C4-2B (cell line): ENCODE measurements around the gene CLEC4D.
A peak's percentile ranks its signal among the peaks of the same experiment; 100 is the strongest.

Experiments used
- H3K27ac ChIP-seq: fragments of 450-650 bp; 2 replicates; pipeline ENCODE4 v1.5.1; 2017
- ZFX ChIP-seq: fragments of 450-650 bp; IDR thresholded peaks from 2 replicates; pipeline ENCODE4 v1.6.1; 2017
- TF ChIP-seq, protein P1 (sequence below): fragments of 450-650 bp; conservative IDR thresholded peaks from 2 replicates; pipeline ENCODE4 v1.5.1; 2017; ENCODE audit warnings: mild to moderate bottlenecking

The CLEC4D gene

GRCh38 chr12:8541562-8541961 is 28.3 kb downstream of the CLEC4D start:
- no peak overlapping the region for H3K27ac ChIP-seq

DNA sequence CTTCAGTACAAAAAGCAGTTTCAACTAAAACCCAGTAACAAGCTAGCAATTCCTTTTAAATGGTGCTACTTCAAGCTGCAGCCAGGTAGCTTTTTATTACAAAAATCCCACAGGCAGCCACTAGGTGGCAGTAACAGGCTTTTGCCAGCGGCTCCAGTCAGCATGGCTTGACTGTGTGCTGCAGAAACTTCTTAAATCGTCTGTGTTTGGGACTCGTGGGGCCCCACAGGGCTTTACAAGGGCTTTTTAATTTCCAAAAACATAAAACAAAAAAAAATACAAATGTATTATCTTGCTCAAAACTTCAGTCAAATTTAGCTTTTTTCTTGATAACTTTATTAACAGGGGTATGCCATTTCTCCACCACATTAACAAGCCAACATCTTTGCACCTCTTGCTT is 31.0 kb downstream of the CLEC4D start:
- TF ChIP-seq, protein P1, sequence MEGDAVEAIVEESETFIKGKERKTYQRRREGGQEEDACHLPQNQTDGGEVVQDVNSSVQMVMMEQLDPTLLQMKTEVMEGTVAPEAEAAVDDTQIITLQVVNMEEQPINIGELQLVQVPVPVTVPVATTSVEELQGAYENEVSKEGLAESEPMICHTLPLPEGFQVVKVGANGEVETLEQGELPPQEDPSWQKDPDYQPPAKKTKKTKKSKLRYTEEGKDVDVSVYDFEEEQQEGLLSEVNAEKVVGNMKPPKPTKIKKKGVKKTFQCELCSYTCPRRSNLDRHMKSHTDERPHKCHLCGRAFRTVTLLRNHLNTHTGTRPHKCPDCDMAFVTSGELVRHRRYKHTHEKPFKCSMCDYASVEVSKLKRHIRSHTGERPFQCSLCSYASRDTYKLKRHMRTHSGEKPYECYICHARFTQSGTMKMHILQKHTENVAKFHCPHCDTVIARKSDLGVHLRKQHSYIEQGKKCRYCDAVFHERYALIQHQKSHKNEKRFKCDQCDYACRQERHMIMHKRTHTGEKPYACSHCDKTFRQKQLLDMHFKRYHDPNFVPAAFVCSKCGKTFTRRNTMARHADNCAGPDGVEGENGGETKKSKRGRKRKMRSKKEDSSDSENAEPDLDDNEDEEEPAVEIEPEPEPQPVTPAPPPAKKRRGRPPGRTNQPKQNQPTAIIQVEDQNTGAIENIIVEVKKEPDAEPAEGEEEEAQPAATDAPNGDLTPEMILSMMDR, result peak; percentile 97
- no peak for TF ChIP-seq ZFX
- no peak overlapping the region for H3K27ac ChIP-seq

More at GRCh38 chr12:8541562-8541961, 28.3 kb downstream of the CLEC4D start:
- TF ChIP-seq, protein P1, result no peak
- no peak for TF ChIP-seq ZFX

DNA sequence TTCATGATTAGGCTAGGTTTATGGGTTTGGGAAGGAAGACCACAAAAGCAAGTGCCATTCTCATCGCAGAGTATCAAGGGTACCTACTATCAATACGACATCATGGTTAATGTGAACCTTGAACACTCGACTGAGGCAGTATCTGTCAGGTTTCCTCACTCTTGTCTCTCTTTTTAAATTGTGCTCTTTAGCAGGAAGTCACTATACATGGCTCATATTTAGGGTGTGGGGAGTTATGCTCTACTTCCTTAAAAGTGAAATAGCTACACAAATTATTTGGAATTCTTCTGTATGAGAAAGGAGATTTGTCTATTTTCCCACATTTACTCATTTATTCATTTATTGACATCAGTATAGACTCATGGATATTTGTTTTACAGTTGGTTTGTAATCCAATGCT is 33.3 kb downstream of the CLEC4D start:
- TF ChIP-seq, protein P1, result no peak
- no peak for TF ChIP-seq ZFX

DNA sequence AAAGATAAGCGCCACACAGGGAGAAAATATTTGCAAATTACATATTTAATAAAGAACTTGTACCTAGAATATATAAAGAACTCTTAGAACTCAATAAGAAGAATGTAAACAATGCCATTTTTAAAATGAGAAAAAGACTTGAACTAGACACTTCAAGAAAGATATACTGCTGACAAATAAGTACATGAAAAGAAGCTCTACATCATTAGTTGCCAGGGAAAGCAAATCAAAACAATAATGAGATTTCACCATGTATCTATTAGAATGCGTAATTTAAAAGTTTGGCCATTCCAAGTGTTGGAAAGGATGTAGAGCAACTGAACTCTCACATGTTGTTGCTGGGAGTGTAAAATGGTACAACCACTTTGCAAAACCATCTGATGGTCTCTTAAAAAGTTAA is 34.3 kb downstream of the CLEC4D start:
- TF ChIP-seq ZFX, result no peak
- TF ChIP-seq, protein P1, result no peak
- no peak overlapping the region for H3K27ac ChIP-seq

More for the DNA sequence above, 33.3 kb downstream of the CLEC4D start:
- no peak overlapping the region for H3K27ac ChIP-seq

DNA sequence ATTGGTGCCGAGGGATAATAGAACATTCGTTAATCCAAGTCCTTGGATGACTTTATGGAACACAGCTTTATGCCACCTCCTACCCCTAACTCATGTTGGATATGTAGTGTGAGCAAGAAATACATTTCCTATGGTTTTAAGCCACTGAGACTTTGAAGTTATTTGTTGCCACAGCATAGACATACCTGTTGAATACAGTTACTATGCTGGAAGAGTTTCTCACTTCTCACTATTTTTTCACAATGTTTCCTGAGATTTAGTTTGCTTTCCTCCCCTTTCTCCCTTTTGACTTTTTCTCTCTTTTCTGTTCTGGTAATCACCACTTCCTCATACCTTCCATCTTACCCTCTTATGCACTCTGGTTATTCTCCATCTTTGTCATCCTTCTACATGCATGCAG is 34.9 kb downstream of the CLEC4D start:
- no peak for TF ChIP-seq ZFX
- TF ChIP-seq, protein P1, result no peak

GRCh38 chr12:8549381-8549780 is 36.1 kb downstream of the CLEC4D start:
- TF ChIP-seq, protein P1, result no peak
- no peak for TF ChIP-seq ZFX
- H3K27ac ChIP-seq, result no peak overlapping the region

More for the DNA sequence above, 34.9 kb downstream of the CLEC4D start:
- no peak overlapping the region for H3K27ac ChIP-seq

- TF ChIP-seq ZFX, result no peak
- TF ChIP-seq, protein P1, result peak; percentile 6; the same call in 1 of the 2 replicates
- H3K27ac ChIP-seq, result no peak overlapping the region
These were observed 39.9 kb downstream of the CLEC4D start for GRCh38 chr12:8553088-8553627.
